ENCODE data around the gene PODXL.
A peak's percentile ranks its signal among the peaks of the same experiment; 100 is the strongest.
"Not testable (repeated sequence)": the region's sequence is repeated elsewhere in the genome, so short reads cannot be mapped to it uniquely, and the experiment has no call there.

The PODXL gene

GRCh38 chr7:131536361-131536849, 20.0 kb downstream of the PODXL start:
- DNase-seq (ENCODE audit: low read depth) = no peak

- no peak for DNase-seq (ENCODE audit: low read depth)
Observed at GRCh38 chr7:131533566-131534561, 22.6 kb downstream of the PODXL start.

- DNase-seq (ENCODE audit: low read depth) = no peak
Observed at GRCh38 chr7:131533151-131533559, 23.3 kb downstream of the PODXL start.

GRCh38 chr7:131532570-131533091, 23.8 kb downstream of the PODXL start:
- DNase-seq (ENCODE audit: low read depth) = no peak

- DNase-seq (ENCODE audit: low read depth) = no peak
Observed at GRCh38 chr7:131530137-131530536, 26.3 kb downstream of the PODXL start.

GRCh38 chr7:131529617-131530016, 26.8 kb downstream of the PODXL start:
- DNase-seq (ENCODE audit: low read depth) = no peak

GRCh38 chr7:131529179-131529578, 27.2 kb downstream of the PODXL start:
- no peak for DNase-seq (ENCODE audit: low read depth)

GRCh38 chr7:131527456-131527855, 29.0 kb downstream of the PODXL start:
- DNase-seq (ENCODE audit: low read depth) = no peak

- DNase-seq (ENCODE audit: low read depth) = no peak
Observed at GRCh38 chr7:131525820-131526219, 30.6 kb downstream of the PODXL start.

- DNase-seq (ENCODE audit: low read depth) = no peak
Observed at GRCh38 chr7:131524703-131525102, 31.7 kb downstream of the PODXL start.

- DNase-seq (ENCODE audit: low read depth) = no peak
Observed at GRCh38 chr7:131524115-131524514, 32.3 kb downstream of the PODXL start.

- DNase-seq (ENCODE audit: low read depth) = no peak
Observed at GRCh38 chr7:131522325-131522930, 34.0 kb downstream of the PODXL start.

GRCh38 chr7:131521651-131522163, 34.7 kb downstream of the PODXL start:
- no peak for DNase-seq (ENCODE audit: low read depth)

- DNase-seq (ENCODE audit: low read depth) = no peak
Observed at GRCh38 chr7:131518626-131519025, 37.8 kb downstream of the PODXL start.

GRCh38 chr7:131517218-131517923, 39.1 kb downstream of the PODXL start:
- DNase-seq (ENCODE audit: low read depth) = no peak

GRCh38 chr7:131515471-131515870, 41.0 kb downstream of the PODXL start:
- DNase-seq (ENCODE audit: low read depth) = not testable (repeated sequence)

GRCh38 chr7:131513245-131514061, 43.0 kb downstream of the PODXL start:
- peak; percentile 62 for DNase-seq (ENCODE audit: low read depth)

GRCh38 chr7:131511774-131512535, 44.5 kb downstream of the PODXL start:
- DNase-seq (ENCODE audit: low read depth) = no peak

GRCh38 chr7:131511071-131511470, 45.4 kb downstream of the PODXL start:
- no peak for DNase-seq (ENCODE audit: low read depth)

GRCh38 chr7:131509781-131510180, 46.6 kb downstream of the PODXL start:
- no peak for DNase-seq (ENCODE audit: low read depth)
